T-cell (primary cell): ENCODE data around the gene ABL1. TPM values are rescaled to one million over a fixed set of nuclear protein-coding genes. Genes with fewer than 3 reads are reported as not detected.
"Not testable (repeated sequence)": the region's sequence is repeated elsewhere in the genome, so short reads cannot be mapped to it uniquely, and the experiment has no call there.

Experiments used
- ATAC-seq, 4 experiments: fragments of 200-7000 bp in 3 of 4; fragments of 150-1000 bp in 1 of 4; cut with Tn5 transposase; replicated peaks in 1 of 4; 1 replicate in 3 of 4; 2 replicates in 1 of 4; pipeline ENCODE4 v1.10.0; 2021; ENCODE audit warnings: moderate library complexity in 3 of 4, mild to moderate bottlenecking in 2 of 4, moderate number of reproducible peaks in 1 of 4
- CTCF ChIA-PET, 2 donors: fragments of 300-600 bp; sonication (Branson Sonifier 250); formaldehyde crosslinking; loops; one replicate each; lab custom pipeline; 2022; ENCODE audit warnings: antibody characterized with exemption in 2 of 2; lab: Charles Lee
- POLR2A ChIA-PET, 2 donors: fragments of 300-600 bp; sonication (Branson Sonifier 250); formaldehyde crosslinking; loops; one replicate each; lab custom pipeline; 2022; ENCODE audit warnings: antibody characterized with exemption in 2 of 2; lab: Charles Lee
- DNase-seq, 35 experiments: peaks; one replicate each; pipeline versions ENCODE4 v3.0.0 to v3.0.0-alpha.2; 2013 to 2023
- H3K27ac ChIP-seq: one replicate; pipeline ENCODE4 v1.5.1; 2013; ENCODE audit warnings: low read length
- H3K27me3 ChIP-seq, 2 experiments: replicated peaks in 1 of 2; 1 replicate in 1 of 2; 2 replicates in 1 of 2; pipeline versions ENCODE4 v1.6.1 to v1.7.0; 2013; ENCODE audit warnings: low read length in 1 of 2, mixed read lengths in 1 of 2; ENCODE audit not compliant: control insufficient read depth in 2 of 2, insufficient read depth in 2 of 2; ENCODE audit errors: extremely low read depth in 1 of 2
- H3K36me3 ChIP-seq, 2 donors: 1 replicate in 1 of 2; 2 replicates in 1 of 2; pipeline versions ENCODE4 v1.6.1 to v1.7.0; 2013; ENCODE audit warnings: low read length in 1 of 2; ENCODE audit not compliant: control insufficient read depth in 2 of 2, insufficient read depth in 1 of 2; ENCODE audit errors: extremely low read depth in 1 of 2
- H3K4me1 ChIP-seq, 2 experiments: 1 replicate in 1 of 2; 2 replicates in 1 of 2; pipeline versions ENCODE4 v1.6.1 to v1.7.0; 2013; ENCODE audit warnings: low read length in 2 of 2, mixed read lengths in 1 of 2; ENCODE audit not compliant: insufficient read depth in 2 of 2, control insufficient read depth in 1 of 2; ENCODE audit errors: extremely low read depth in 1 of 2
- H3K4me3 ChIP-seq, 2 donors: 1 replicate in 1 of 2; 2 replicates in 1 of 2; pipeline versions ENCODE4 v1.5.1 to v1.7.0; 2013; ENCODE audit warnings: mild to moderate bottlenecking in 2 of 2, low read length in 1 of 2, moderate library complexity in 1 of 2; ENCODE audit not compliant: control insufficient read depth in 1 of 2; ENCODE audit errors: extremely low read depth in 1 of 2
- H3K9me3 ChIP-seq: 2 replicates; pipeline ENCODE4 v1.7.0; 2013
- H3K27ac Mint-ChIP-seq, 2 donors: one replicate each; pipeline ENCODE4 v1.8.0; 2020 to 2021; ENCODE audit warnings: mild to moderate bottlenecking in 2 of 2, mixed read lengths in 2 of 2
- H3K27me3 Mint-ChIP-seq, 2 donors: one replicate each; pipeline ENCODE4 v1.8.0; 2021 to 2022; ENCODE audit warnings: mixed read lengths in 2 of 2
- H3K36me3 Mint-ChIP-seq: one replicate; pipeline ENCODE4 v1.8.0; 2021; ENCODE audit warnings: mixed read lengths
- H3K4me1 Mint-ChIP-seq, 3 donors: one replicate each; pipeline ENCODE4 v1.8.0; 2020 to 2022; ENCODE audit warnings: mixed read lengths in 3 of 3, mild to moderate bottlenecking in 1 of 3
- H3K4me3 Mint-ChIP-seq, 3 donors: one replicate each; pipeline ENCODE4 v1.8.0; 2020 to 2022; ENCODE audit warnings: mild to moderate bottlenecking in 3 of 3, mixed read lengths in 3 of 3, moderate library complexity in 3 of 3
- H3K9me3 Mint-ChIP-seq, 3 donors: one replicate each; pipeline ENCODE4 v1.8.0; 2020 to 2022; ENCODE audit warnings: mixed read lengths in 3 of 3
- WGBS: methylation state at CpG from one replicate; pipeline ENCODE4 v1.1.5; 2013; ENCODE audit warnings: missing lambda C conversion rate; ENCODE audit not compliant: insufficient coverage; 5-methylcytosine and 5-hydroxymethylcytosine counted together
- total RNA-seq, 35 experiments: library from RNA in 6 of 35; stranded (reverse) in 6 of 35; fragments of 120-200 nt in 1 of 35; gene quantifications; one replicate each; pipeline versions ENCODE4 v1.2.1 to v1.2.4 and lab custom pipeline; 2013 to 2026

Gene ABL1
- total RNA-seq, 5 donors from 2014 or later (not counting 1 experiment from before 2014, with no cell fraction given), result 33.3 to 40.0 (median 37.7) TPM

- DNase-seq, result no peak
- peaks cover 0 to 17% (median 12%) of the 10 kb centered on the region in 3 donors for H3K9me3 Mint-ChIP-seq
- H3K36me3 ChIP-seq, result no peaks in the 10 kb centered on the region
- no peaks in the 10 kb centered on the region for H3K4me1 ChIP-seq
- no peak overlapping the region for H3K27ac ChIP-seq
- 97% methylated on average over 5 of the region's 7 CpGs for WGBS
- H3K4me3 ChIP-seq, result no peak overlapping the region
- no peak overlapping the region for H3K4me3 Mint-ChIP-seq
- H3K27ac Mint-ChIP-seq, result no peak overlapping the region
- ChIA-PET POLR2A (no interaction called here), CTCF (no interaction called here)
- no peaks in the 10 kb centered on the region for H3K27me3 Mint-ChIP-seq
- H3K9me3 ChIP-seq, result peaks cover 4% of the 10 kb centered on the region
- peaks cover 11% of the 10 kb centered on the region for H3K36me3 Mint-ChIP-seq
- no peaks in the 10 kb centered on the region for H3K27me3 ChIP-seq
- ATAC-seq, result no peak
- H3K4me1 Mint-ChIP-seq, result peaks cover 2 to 20% (median 4%) of the 10 kb centered on the region in 3 donors
Measured at GRCh38 chr9:130793589-130793988, 41.5 kb upstream of the ABL1 start.

DNA sequence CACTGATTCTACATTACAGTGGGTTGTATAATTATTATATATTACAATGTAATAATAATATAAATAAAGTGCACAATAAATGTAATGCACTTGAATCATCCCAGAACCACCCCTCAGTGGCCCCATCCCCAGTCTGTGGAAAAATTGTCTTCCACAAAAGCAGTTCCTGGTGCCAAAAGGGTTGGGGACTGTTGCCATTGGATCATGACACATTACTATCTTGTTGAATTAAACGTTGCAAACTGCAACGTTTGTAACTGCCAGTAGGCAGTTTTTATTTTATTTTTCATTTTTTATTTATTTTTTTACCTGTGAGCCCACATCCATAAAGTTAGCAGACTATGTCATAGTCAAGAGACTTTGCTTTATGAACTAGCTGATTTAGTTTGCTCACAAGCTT, 41.0 kb upstream of the ABL1 start:
- H3K4me3 Mint-ChIP-seq, H3K27ac ChIP-seq, H3K27me3 Mint-ChIP-seq, H3K36me3 Mint-ChIP-seq, CTCF ChIA-PET, POLR2A ChIA-PET, H3K36me3 ChIP-seq, H3K27me3 ChIP-seq, H3K4me1 ChIP-seq, H3K27ac Mint-ChIP-seq, DNase-seq, ATAC-seq, H3K4me3 ChIP-seq, H3K9me3 ChIP-seq: not testable (repeated sequence)
- peaks cover 2 to 20% (median 4%) of the 10 kb centered on the region in 3 donors for H3K4me1 Mint-ChIP-seq
- peaks cover 0 to 13% (median 8%) of the 10 kb centered on the region in 3 donors for H3K9me3 Mint-ChIP-seq
- WGBS, result no CpG with 5 or more reads among the region's 2 CpGs

GRCh38 chr9:130794423-130794822, 40.6 kb upstream of the ABL1 start:
- H3K36me3 Mint-ChIP-seq, H3K36me3 ChIP-seq, CTCF ChIA-PET, DNase-seq, H3K9me3 ChIP-seq, H3K27me3 Mint-ChIP-seq, ATAC-seq, H3K4me3 Mint-ChIP-seq, H3K27me3 ChIP-seq, H3K4me3 ChIP-seq, POLR2A ChIA-PET, H3K27ac ChIP-seq, H3K9me3 Mint-ChIP-seq, H3K27ac Mint-ChIP-seq, H3K4me1 ChIP-seq: not testable (repeated sequence)
- 100% methylated on average over 1 of the region's 3 CpGs for WGBS
- H3K4me1 Mint-ChIP-seq, result peaks cover 2 to 20% (median 4%) of the 10 kb centered on the region in 3 donors

GRCh38 chr9:130794923-130795495, 40.0 kb upstream of the ABL1 start:
- H3K27ac Mint-ChIP-seq, result no peak overlapping the region
- ChIA-PET CTCF (no interaction called here), POLR2A (no interaction called here)
- H3K36me3 Mint-ChIP-seq, result no peaks in the 10 kb centered on the region
- no peak overlapping the region for H3K4me3 Mint-ChIP-seq
- Histone ChIP-seq H3K9me3 (no peaks in the 10 kb centered on the region), H3K36me3 (no peaks in the 10 kb centered on the region), H3K4me3 (no peak overlapping the region), H3K27ac (no peak overlapping the region), H3K27me3 (no peaks in the 10 kb centered on the region), H3K4me1 (no peaks in the 10 kb centered on the region)
- DNase-seq (no peak), ATAC-seq (no peak)
- 80% methylated on average over 1 of the region's 6 CpGs for WGBS
- peaks cover 0 to 3% (median 0%) of the 10 kb centered on the region in 3 donors for H3K9me3 Mint-ChIP-seq
- H3K4me1 Mint-ChIP-seq, result peaks cover 2 to 20% (median 4%) of the 10 kb centered on the region in 3 donors
- no peaks in the 10 kb centered on the region for H3K27me3 Mint-ChIP-seq

- DNase-seq, H3K27ac ChIP-seq, H3K4me3 ChIP-seq, H3K36me3 ChIP-seq, H3K9me3 Mint-ChIP-seq, H3K9me3 ChIP-seq, H3K4me3 Mint-ChIP-seq, CTCF ChIA-PET, H3K27me3 ChIP-seq, ATAC-seq, H3K27me3 Mint-ChIP-seq, H3K27ac Mint-ChIP-seq, H3K4me1 ChIP-seq, H3K36me3 Mint-ChIP-seq, POLR2A ChIA-PET: not testable (repeated sequence)
- H3K4me1 Mint-ChIP-seq, result peaks cover 18 to 19% (median 19%) of the 10 kb centered on the region in 3 donors
- 100% methylated on average over 6 of the region's 11 CpGs for WGBS
Measured at GRCh38 chr9:130803116-130803515, 31.9 kb upstream of the ABL1 start.

GRCh38 chr9:130805510-130806326, 29.3 kb upstream of the ABL1 start:
- DNase-seq (no peak), ATAC-seq (no peak)
- H3K4me1 ChIP-seq, result no peaks in the 10 kb centered on the region
- H3K36me3 ChIP-seq, result no peaks in the 10 kb centered on the region
- no peak overlapping the region for H3K4me3 ChIP-seq
- no peak overlapping the region for H3K27ac Mint-ChIP-seq
- no peaks in the 10 kb centered on the region for H3K27me3 ChIP-seq
- H3K4me3 Mint-ChIP-seq, result no peak overlapping the region
- H3K27ac ChIP-seq, result no peak overlapping the region
- H3K4me1 Mint-ChIP-seq, result peaks cover 17 to 19% (median 18%) of the 10 kb centered on the region in 3 donors
- no peaks in the 10 kb centered on the region for H3K9me3 Mint-ChIP-seq
- CTCF ChIA-PET, result no interaction called here
- H3K27me3 Mint-ChIP-seq, result no peaks in the 10 kb centered on the region
- POLR2A ChIA-PET, result no interaction called here
- no peaks in the 10 kb centered on the region for H3K9me3 ChIP-seq
- H3K36me3 Mint-ChIP-seq, result peaks cover 6% of the 10 kb centered on the region
- WGBS, result no CpG with 5 or more reads among the region's 1 CpG
